Ovary (tissue), 9 donors: Measurements from ENCODE around the gene TMEM212. TPM values are rescaled to one million over a fixed set of nuclear protein-coding genes. Genes with fewer than 3 reads are reported as not detected.

Experiments used
- DNase-seq, 5 donors: peaks; one replicate each; pipeline ENCODE4 v3.0.0-alpha.2; 2019 to 2020
- H3K27ac ChIP-seq, 2 donors: fragments of 200-600 bp; one replicate each; pipeline versions ENCODE4 v1.5.1 to v1.8.0; 2019 to 2022
- H3K27me3 ChIP-seq: fragments of 200-600 bp; one replicate; pipeline ENCODE4 v1.8.0; 2022
- H3K36me3 ChIP-seq: fragments of 200-600 bp; sonication (generic); one replicate; pipeline ENCODE4 v1.5.1; 2019
- H3K4me1 ChIP-seq: one replicate; pipeline ENCODE4 v1.8.1; 2013; ENCODE audit warnings: mild to moderate bottlenecking, moderate library complexity; ENCODE audit not compliant: insufficient read depth
- H3K4me3 ChIP-seq: fragments of 200-600 bp; sonication (generic); one replicate; pipeline ENCODE4 v1.5.1; 2017
- H3K9me3 ChIP-seq, 2 donors: fragments of 200-600 bp in 1 of 2; sonication (generic) in 1 of 2; one replicate each; pipeline versions ENCODE4 v1.5.1 to v1.8.1; 2013 to 2019; ENCODE audit warnings: mild to moderate bottlenecking in 1 of 2, moderate library complexity in 1 of 2
- EP300 ChIP-seq: sonication (generic); formaldehyde crosslinking; IDR thresholded peaks from one replicate; pipeline ENCODE4 v1.6.1; 2017; ENCODE audit warnings: antibody characterized with exemption
- POLR2A ChIP-seq: fragments of 450-650 bp; IDR thresholded peaks from one replicate; pipeline ENCODE4 v1.6.1; 2017; ENCODE audit warnings: antibody characterized with exemption, mild to moderate bottlenecking, moderate library complexity
- WGBS, 3 donors: extraction: QIAGEN DNeasy Blood & Tissue Kit in 1 of 3; methylation state at CpG; one replicate each; pipeline versions ENCODE4 v1.1.5 to v1.1.7; 2013 to 2017; 5-methylcytosine and 5-hydroxymethylcytosine counted together
- intact Hi-C, 4 donors: fragments of 100-400 bp; cut with DNase I; formaldehyde crosslinking; loops; one replicate each; pipeline versions ENCODE4 v1.11.0 to v1.15.1; 2022 to 2023
- polyA plus RNA-seq, 2 donors: library from polyadenylated mRNA; stranded (reverse); fragments of 200-250 nt in 1 of 2; fragments of 350-450 nt in 1 of 2; fragmentation: Illumina TruSeq in 1 of 2; extraction: RNeasy Lipid Tissue Mini Kit (QIAGEN cat#74804) in 1 of 2; gene quantifications; one replicate each; pipeline ENCODE4 v1.2.3, GENCODE V29; 2013 to 2014
- total RNA-seq, 7 donors: library from RNA; depleted of rRNA in 2 of 7; stranded (reverse); fragments of >200 nt in 2 of 7; fragmentation: NEBNext Ultra II Directional in 3 of 7; extraction: Animal tissue kit (Norgen Biotek cat#: 25700) in 3 of 7; gene quantifications; one replicate each; pipeline versions ENCODE4 v1.1.0 to v1.2.4, GENCODE V29; 2016 to 2023
- TF ChIP-seq, protein P1 (sequence below), 3 donors: fragments of 450-650 bp in 2 of 3; fragments of 200-600 bp in 1 of 3; IDR thresholded peaks; one replicate each; pipeline versions ENCODE4 v1.5.1 to v1.8.0; 2016 to 2022; ENCODE audit warnings: antibody characterized with exemption in 3 of 3, mild to moderate bottlenecking in 1 of 3
- donor health status: DM: no; HTN: no; CAD: no; lungs with moderate emphysema.
- donor health status: DM: no; HTN: no; CAD: no.
- donor health status: Bipolar disorder and iron deficiency.
- donor health status: DM: yes; HTN: yes; CAD: no.
- donor health status: DM: no; HTN: no; CAD: no.
- donor health status: DM: yes; HTN: yes; CAD: no.

TMEM212 gene
- total and polyA plus RNA-seq, 9 donors, result 0.35 to 5.5 (median 0.93) TPM; not detected in 5

DNA sequence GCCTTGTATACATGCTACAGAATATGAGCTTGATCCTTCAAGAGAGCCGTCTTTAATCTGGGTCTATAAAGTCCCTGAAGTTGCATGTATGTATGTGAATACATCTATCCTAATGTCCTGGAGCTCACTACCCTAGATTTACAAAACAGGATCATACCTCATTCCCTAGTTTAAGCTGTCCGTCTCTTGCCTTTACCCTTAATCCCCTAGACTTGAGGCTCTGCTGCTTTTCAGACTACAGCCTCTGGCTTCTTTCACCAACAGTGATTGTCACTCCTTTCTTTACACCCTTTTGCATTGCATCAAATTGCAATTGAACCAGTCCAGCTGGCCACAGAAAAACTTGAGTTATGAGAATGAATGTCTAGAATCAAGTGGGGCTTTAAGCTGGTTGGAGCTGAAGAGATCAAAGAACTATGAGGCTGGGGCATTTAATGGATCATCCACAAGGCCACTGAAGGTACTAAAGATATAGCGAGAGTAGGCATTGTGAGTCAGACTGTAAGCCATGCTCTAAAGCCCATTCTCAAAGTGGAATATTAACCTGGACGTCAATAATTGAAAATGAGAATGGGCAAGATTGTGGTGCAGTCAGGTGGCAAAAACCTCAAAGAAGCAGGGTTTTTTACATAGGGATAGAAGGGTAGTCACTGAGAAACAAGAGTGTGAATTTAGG lies 20.6 kb upstream of the TMEM212 start:
- H3K36me3 ChIP-seq, result no peaks in the 10 kb centered on the region
- no peaks in the 10 kb centered on the region for H3K9me3 ChIP-seq
- no peak for DNase-seq
- 68 to 95% (median 86%) methylated on average over 4 of the region's 4 CpGs for WGBS, 3 donors
- TF ChIP-seq POLR2A (no peak), EP300 (no peak)
- TF ChIP-seq, protein P1, sequence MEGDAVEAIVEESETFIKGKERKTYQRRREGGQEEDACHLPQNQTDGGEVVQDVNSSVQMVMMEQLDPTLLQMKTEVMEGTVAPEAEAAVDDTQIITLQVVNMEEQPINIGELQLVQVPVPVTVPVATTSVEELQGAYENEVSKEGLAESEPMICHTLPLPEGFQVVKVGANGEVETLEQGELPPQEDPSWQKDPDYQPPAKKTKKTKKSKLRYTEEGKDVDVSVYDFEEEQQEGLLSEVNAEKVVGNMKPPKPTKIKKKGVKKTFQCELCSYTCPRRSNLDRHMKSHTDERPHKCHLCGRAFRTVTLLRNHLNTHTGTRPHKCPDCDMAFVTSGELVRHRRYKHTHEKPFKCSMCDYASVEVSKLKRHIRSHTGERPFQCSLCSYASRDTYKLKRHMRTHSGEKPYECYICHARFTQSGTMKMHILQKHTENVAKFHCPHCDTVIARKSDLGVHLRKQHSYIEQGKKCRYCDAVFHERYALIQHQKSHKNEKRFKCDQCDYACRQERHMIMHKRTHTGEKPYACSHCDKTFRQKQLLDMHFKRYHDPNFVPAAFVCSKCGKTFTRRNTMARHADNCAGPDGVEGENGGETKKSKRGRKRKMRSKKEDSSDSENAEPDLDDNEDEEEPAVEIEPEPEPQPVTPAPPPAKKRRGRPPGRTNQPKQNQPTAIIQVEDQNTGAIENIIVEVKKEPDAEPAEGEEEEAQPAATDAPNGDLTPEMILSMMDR (IDR thresholded peaks at IDR 0.05), result no peak
- peaks cover 6% of the 10 kb centered on the region for H3K4me1 ChIP-seq
- H3K27ac ChIP-seq, result no peak overlapping the region
- H3K4me3 ChIP-seq, result no peak overlapping the region
- intact Hi-C loops, result no loop called here
- H3K27me3 ChIP-seq, result no peaks in the 10 kb centered on the region

DNA sequence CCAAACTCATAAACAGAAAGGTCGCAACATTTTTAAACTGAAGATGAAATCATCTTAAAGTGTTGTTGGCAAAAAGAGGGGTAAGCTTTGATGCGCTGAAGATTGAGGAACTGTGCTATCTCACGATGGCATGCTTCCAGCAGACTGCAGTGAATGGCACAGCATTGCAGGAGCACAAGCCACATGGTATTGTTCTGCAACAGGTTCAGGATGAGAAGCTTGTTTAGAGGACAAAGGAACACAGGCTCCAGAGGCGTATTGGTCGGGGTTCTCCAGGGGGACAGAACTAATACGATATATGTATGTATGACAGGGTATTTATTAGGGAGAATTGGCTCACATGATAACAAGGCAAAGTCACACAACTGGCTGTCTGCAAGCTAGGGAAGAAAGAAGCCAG lies 19.0 kb upstream of the TMEM212 start:
- Histone ChIP-seq H3K4me3 (no peak overlapping the region), H3K4me1 (peaks cover 13% of the 10 kb centered on the region), H3K9me3 (no peaks in the 10 kb centered on the region), H3K27me3 (no peaks in the 10 kb centered on the region), H3K36me3 (no peaks in the 10 kb centered on the region), H3K27ac (no peak overlapping the region)
- intact Hi-C loops, result loop anchor here in 1 of 4 donors (2.0 kb wide), 1 partner anchor 43 kb away; no protein-coding TSS in a partner anchor
- DNase-seq, result no peak
- TF ChIP-seq, protein P1 (IDR thresholded peaks at IDR 0.05), result no peak
- no peak for TF ChIP-seq EP300
- no peak for TF ChIP-seq POLR2A
- 83 to 93% (median 91%) methylated on average over 6 of the region's 6 CpGs for WGBS, 3 donors

DNA sequence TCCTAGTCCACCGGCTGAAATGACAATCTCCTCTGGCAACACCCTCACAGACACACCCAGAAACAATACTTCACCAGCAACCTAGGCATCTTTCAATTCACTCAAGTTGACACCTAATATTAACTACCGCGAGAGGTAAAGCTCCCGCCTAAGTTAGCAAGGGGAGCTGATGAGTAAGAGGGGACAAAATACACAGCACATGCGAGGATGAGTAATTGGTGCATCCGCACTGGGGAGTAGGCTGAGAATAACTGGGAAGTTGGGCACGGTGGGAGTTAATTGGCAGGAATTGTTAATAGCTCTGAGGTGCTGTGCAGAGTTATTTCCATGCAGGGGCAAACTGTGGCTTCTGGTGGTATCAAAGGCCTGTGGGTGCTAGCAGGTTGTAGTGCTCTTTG lies 18.3 kb upstream of the TMEM212 start:
- no peak for DNase-seq
- 84 to 89% (median 89%) methylated on average over 7 of the region's 7 CpGs for WGBS, 3 donors
- H3K4me3 ChIP-seq, result no peak overlapping the region
- no peak overlapping the region for H3K27ac ChIP-seq
- intact Hi-C loops, result loop anchor here in 1 of 4 donors (2.0 kb wide), 1 partner anchor 44 kb away; no protein-coding TSS in a partner anchor
- no peaks in the 10 kb centered on the region for H3K9me3 ChIP-seq
- no peaks in the 10 kb centered on the region for H3K36me3 ChIP-seq
- no peaks in the 10 kb centered on the region for H3K27me3 ChIP-seq
- peaks cover 15% of the 10 kb centered on the region for H3K4me1 ChIP-seq
- TF ChIP-seq EP300, result no peak
- TF ChIP-seq, protein P1 (IDR thresholded peaks at IDR 0.05), result no peak
- TF ChIP-seq POLR2A, result no peak

DNA sequence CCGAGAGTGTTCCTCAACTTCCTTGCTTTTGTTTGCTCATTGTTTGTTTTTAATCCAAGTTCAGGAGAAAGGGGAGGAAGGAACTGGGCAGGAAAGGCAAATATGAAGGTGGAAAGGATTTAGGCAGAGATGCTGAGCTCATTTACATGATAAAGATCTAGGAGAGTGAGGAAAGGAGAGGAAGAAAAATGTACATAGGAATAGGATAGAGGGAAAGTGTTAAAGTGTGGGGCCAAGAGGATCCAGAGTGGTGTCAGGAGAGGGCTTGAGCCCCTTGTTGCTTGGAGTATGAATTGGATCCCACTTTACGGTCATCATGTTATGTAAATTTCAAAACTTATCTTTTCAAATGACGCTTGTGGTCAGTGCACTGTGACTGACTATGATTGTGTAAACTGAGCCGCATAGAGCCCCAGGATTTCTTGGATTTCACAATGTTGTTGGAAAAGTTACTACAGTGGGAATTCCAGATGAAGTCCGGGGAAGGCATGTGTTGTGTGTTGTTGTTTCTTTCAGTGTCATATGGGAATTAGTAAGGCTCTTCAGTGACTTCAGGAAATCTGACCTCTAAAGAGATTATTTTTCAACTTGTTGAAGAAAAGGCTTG lies 17.8 kb upstream of the TMEM212 start:
- TF ChIP-seq EP300 (peak; percentile 32), POLR2A (no peak)
- TF ChIP-seq, protein P1 (IDR thresholded peaks at IDR 0.05), result no peak
- 21 to 52% (median 43%) methylated on average over 5 of the region's 5 CpGs for WGBS, 3 donors
- Histone ChIP-seq H3K4me1 (peaks cover 16% of the 10 kb centered on the region), H3K36me3 (no peaks in the 10 kb centered on the region), H3K27ac (no peak overlapping the region), H3K9me3 (no peaks in the 10 kb centered on the region), H3K4me3 (no peak overlapping the region), H3K27me3 (no peaks in the 10 kb centered on the region)
- peak in 1 of 5 donors; percentile 54 for DNase-seq
- intact Hi-C loops, result loop anchor here in 1 of 4 donors (2.0 kb wide), 1 partner anchor 45 kb away; no protein-coding TSS in a partner anchor
